Measurements from ENCODE around the gene ETV7.
"Not testable (repeated sequence)": the region's sequence is repeated elsewhere in the genome, so short reads cannot be mapped to it uniquely, and the experiment has no call there.

The ETV7 gene

GRCh38 chr6:36383606-36384005 is 3.9 kb downstream of the ETV7 start:
- no peak for DNase-seq

DNA sequence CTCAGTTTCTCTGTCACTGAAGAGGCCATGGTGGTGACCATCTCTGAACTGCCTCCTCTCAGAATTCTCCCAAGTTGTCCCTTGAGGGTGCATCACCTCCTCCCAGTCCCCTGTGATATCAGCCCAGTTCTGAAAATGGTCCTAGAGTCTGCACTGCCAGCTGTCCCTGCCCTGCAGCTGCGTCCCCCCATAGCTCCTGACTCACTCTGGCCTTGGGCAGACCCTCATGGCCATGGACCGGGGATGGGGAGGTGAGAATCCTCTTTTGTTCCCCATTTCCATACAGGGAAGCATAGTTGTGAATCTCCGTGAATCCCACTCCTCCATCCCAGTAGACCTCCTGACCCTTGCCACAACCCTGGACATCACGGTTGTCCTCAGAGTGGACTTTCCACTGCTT is 4.5 kb downstream of the ETV7 start:
- no peak for DNase-seq

GRCh38 chr6:36381502-36382389 is 5.7 kb downstream of the ETV7 start:
- no peak for DNase-seq

- DNase-seq = no peak
These were observed 7.3 kb downstream of the ETV7 start for GRCh38 chr6:36380166-36380565.

- DNase-seq = no peak
These were observed 8.5 kb downstream of the ETV7 start for GRCh38 chr6:36378936-36379335.

GRCh38 chr6:36378243-36378920 is 9.1 kb downstream of the ETV7 start:
- DNase-seq = no peak

GRCh38 chr6:36377594-36377993 is 9.9 kb downstream of the ETV7 start:
- DNase-seq = no peak

DNA sequence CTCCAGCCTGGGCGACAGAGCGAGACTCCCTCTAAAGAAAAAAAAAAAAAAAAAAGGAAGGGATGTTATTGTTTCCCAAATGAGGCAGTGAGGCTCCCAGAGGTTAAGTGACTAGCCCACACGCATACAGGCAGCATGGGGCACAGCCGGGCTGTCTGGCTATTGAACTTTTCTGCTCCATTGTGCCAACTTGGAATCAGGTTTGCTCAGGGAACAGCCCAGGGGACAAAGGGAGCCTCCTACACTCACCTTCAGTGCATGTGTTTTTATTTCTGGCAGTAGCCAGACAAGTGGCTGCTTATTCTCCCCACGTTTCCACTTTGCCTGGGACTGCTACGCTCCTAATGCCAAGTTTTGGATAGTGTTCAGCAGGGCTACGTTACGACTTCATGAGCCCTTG is 10.7 kb downstream of the ETV7 start:
- no peak for DNase-seq

DNA sequence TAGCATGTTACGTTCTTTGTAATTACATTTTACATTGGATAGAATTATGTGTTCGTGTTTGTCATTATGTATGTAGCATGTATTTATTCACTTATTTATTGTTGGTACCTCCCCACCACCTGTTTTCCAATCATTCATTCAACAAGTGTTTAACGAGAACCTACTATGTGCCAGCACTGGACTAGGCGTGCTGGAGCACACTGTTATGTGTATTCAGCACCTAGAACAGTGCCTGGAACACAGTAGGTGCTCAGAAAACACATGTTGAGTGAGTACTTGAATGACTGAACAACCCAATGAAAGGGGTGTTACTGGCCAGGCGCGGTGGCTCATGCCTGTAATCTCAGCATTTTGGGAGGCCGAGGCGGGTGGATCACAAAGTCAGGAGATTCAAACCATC is 11.3 kb downstream of the ETV7 start:
- no peak for DNase-seq

- no peak for DNase-seq
These were observed 11.8 kb downstream of the ETV7 start for GRCh38 chr6:36375644-36376155.

GRCh38 chr6:36374972-36375371 is 12.5 kb downstream of the ETV7 start:
- no peak for DNase-seq

- DNase-seq = no peak
These were observed 13.3 kb downstream of the ETV7 start for GRCh38 chr6:36374194-36374593.

- DNase-seq = no peak
These were observed 14.0 kb downstream of the ETV7 start for GRCh38 chr6:36373368-36374019.

- no peak for DNase-seq
These were observed 15.4 kb downstream of the ETV7 start for GRCh38 chr6:36372088-36372487.

- DNase-seq = no peak
These were observed 16.3 kb downstream of the ETV7 start for GRCh38 chr6:36371211-36371610.

GRCh38 chr6:36370638-36371037 is 16.8 kb downstream of the ETV7 start:
- no peak for DNase-seq

- peak; percentile 89 for DNase-seq
These were observed 18.3 kb downstream of the ETV7 start for GRCh38 chr6:36368921-36369865.

DNA sequence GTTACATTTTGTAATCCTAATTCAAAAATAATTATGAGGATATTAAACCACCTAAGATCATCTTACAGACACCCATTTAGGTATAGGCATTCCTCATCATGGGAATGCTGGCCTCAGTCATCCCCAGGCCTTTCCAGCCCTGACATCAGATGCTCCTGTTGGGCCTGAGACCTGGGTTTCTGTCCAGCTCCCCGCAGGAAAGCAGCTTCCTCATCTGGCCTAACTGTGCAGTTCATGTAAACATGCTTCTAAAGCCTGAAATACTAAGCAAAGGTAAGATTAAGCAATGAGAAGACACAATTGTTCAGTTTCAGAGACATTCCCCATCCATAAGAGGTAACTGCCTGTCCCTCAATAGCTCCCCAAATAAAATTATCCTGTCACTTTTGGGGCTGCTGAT is 19.0 kb downstream of the ETV7 start:
- DNase-seq = no peak

GRCh38 chr6:36367743-36368142 is 19.7 kb downstream of the ETV7 start:
- no peak for DNase-seq

DNA sequence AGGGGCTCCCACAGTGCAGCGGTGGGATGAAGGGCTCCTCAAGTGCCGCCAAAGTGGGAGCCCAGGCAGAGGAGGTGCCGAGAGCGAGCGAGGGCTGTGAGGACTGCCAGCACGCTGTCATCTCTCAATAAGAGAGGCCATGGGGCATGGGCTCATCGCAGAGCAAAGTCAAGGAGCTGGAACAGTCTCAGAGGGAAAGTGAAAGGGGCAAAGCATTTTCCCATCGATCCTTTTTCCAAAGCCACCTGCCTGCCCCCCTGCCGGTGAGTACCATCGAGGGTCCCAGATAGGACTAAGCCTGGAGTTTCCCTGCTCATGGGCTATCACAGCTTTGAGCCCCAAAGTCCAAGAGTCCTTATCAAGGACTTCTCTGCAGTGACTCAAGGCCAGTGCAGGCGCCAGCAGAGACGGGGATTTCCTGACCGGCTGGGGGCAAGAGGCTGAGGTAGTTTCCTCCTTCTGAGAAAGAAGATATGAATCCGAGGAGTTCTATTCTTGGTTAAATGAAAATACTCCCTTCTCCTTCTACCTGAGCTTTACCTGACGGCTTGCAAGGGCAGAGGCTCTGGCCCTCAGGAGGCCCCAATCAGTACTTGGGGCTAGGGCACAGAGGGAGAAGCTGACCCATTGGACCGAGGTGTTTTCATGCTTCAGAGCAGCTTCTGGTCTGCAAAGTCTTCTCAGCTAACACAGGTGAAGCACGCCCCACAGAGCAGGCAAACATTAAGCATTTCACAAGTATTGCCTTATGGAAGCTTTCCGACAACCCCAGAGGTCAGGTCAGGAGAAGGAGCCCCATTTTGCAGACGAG is 22.6 kb downstream of the ETV7 start:
- DNase-seq = no peak

DNA sequence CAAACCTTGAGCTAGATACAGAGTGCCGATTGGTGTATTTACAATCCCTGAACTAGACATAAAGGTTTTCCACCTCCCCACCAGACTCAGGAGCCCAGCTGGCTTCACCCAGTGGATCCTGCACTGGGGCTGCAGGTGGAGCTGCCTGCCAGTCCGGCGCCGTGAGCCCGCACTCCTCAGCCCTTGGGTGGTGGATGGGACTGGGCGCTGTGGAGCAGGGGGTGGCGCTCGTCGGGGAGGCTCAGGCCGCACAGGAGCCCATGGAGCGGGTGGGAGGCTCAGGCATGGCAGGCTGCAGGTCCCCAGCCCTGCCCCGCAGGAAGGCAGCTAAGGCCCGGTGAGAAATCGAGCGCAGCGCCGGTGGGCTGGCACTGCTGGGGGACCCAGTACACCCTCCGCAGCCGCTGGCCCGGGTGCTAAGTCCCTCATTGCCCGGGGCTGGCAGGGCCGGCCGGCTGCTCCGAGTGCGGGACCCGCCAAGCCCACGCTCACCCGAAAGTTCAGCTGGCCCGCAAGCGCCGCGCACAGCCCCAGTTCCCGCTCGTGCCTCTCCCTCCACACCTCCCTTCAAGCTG is 23.3 kb downstream of the ETV7 start:
- not testable (repeated sequence) for DNase-seq
